Fibroblast of skin of left biceps (primary cell): ENCODE measurements around the gene SPATA25.
"Not testable (repeated sequence)": the region's sequence is repeated elsewhere in the genome, so short reads cannot be mapped to it uniquely, and the experiment has no call there.

Experiments
- DNase-seq, 2 experiments: peaks; one replicate each; pipeline ENCODE4 v3.0.0-alpha.2; 2013; ENCODE audit warnings: low read depth in 2 of 2

Gene SPATA25

GRCh38 chr20:45893831-45894230 is 6.4 kb upstream of the SPATA25 start:
- no peak for DNase-seq

GRCh38 chr20:45892828-45893500 is 5.5 kb upstream of the SPATA25 start:
- no peak for DNase-seq

GRCh38 chr20:45892049-45892825 is 4.8 kb upstream of the SPATA25 start:
- no peak for DNase-seq

GRCh38 chr20:45890985-45891983 is 3.9 kb upstream of the SPATA25 start, which contains the start of the genes CTSA and NEURL2:
Gene CTSA, plus strand, starts transcription at chr20:45891335. Its CDS starts 234 bp downstream, at chr20:45891569.
Gene NEURL2, minus strand, starts transcription at chr20:45891208. Its CDS starts 217 bp downstream, at chr20:45890991.
- DNase-seq, result peak; percentile 77 to 82

- DNase-seq, result peak; percentile 40 to 45
Observed at GRCh38 chr20:45890077-45890984, 2.9 kb upstream of the SPATA25 start.

- DNase-seq, result no peak
Observed at GRCh38 chr20:45888681-45889080, 1.3 kb upstream of the SPATA25 start.

- no peak for DNase-seq
Observed at GRCh38 chr20:45886590-45887345, 654 bp downstream of the SPATA25 start.

- DNase-seq, result no peak
Observed at GRCh38 chr20:45883100-45883469, 4.3 kb downstream of the SPATA25 start.

GRCh38 chr20:45882469-45883099 is 4.8 kb downstream of the SPATA25 start:
- no peak for DNase-seq

GRCh38 chr20:45880988-45881788 is 6.2 kb downstream of the SPATA25 start, which contains the start of gene ZSWIM1:
Gene ZSWIM1, plus strand, starts transcription at chr20:45881227. Its CDS starts 1,366 bp downstream, at chr20:45882593.
- peak; percentile 97 to 98 for DNase-seq

GRCh38 chr20:45878076-45878761 is 9.2 kb downstream of the SPATA25 start:
- no peak for DNase-seq

GRCh38 chr20:45874576-45874975 is 12.8 kb downstream of the SPATA25 start:
- DNase-seq, result no peak

GRCh38 chr20:45874104-45874481 is 13.3 kb downstream of the SPATA25 start:
- DNase-seq, result not testable (repeated sequence)

- no peak for DNase-seq
Observed at GRCh38 chr20:45873409-45874103, 13.9 kb downstream of the SPATA25 start.

- DNase-seq, result no peak
Observed at GRCh38 chr20:45872626-45873025, 14.8 kb downstream of the SPATA25 start.

- DNase-seq, result peak; percentile 24 to 42
Observed at GRCh38 chr20:45867819-45868176, 19.6 kb downstream of the SPATA25 start.

- DNase-seq, result no peak
Observed at GRCh38 chr20:45867136-45867818, 20.1 kb downstream of the SPATA25 start.
